GM19328 (cell line): ENCODE measurements around the gene SCARF1.

Experiments
- ATAC-seq: cut with Tn5 transposase; IDR thresholded peaks from one replicate; pipeline ENCODE4 v1.9.1; 2021; ENCODE audit warnings: mild to moderate bottlenecking, moderate library complexity; ENCODE audit not compliant: unreplicated experiment

Gene SCARF1

DNA sequence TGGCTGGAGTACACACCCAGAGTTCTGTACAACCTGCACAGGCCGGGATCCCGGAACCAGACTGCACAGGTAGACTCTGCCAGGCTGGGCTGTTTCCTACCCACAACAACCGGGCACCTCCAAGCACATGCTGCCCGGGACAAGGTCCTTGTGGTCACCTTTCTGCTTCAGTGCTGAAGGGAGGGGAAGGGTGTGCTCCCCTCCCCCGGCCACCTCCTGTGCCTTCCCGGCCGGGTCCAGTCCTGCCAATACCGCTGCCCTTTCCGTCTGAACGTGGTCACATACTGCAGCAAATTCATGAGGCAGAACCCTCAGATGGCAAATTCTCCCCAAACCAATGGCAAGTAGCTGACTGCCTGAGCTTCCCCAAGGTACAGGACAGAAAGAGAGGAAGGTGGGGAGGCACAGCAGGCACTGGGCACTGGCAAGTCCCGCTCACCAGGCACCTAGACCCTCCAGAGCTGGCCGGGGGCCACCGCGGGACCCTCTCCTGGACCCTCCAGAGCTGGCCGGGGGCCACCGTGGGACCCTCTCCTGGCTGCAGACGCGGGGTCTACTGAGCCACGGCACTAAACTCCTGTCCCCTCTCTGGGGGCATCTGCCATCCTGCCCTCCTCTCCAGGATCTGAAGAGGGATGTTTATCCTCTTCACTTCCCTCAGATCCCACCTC, 39.7 kb downstream of the SCARF1 start:
- ATAC-seq: no peak

- no peak for ATAC-seq
Observed at GRCh38 chr17:1604831-1605528, 40.6 kb downstream of the SCARF1 start.

DNA sequence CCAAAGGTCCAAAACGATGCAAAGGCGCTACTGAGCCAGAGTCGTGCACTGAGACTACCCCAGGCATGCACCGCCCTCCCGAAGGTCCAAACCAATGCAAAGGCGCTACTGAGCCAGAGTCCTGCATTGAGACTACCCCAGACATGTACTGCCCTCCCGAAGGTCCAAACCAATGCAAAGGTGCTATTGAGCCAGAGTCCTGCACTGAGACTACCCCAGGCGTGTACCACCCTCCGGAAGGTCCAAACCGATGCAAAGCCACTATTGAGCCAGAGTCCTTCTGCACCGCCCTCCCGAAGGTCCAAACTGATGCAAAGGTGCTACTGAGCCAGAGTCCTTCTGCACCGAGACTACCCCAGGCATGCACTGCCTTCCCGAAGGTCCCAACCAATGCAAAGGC, 44.0 kb downstream of the SCARF1 start:
- no peak for ATAC-seq

DNA sequence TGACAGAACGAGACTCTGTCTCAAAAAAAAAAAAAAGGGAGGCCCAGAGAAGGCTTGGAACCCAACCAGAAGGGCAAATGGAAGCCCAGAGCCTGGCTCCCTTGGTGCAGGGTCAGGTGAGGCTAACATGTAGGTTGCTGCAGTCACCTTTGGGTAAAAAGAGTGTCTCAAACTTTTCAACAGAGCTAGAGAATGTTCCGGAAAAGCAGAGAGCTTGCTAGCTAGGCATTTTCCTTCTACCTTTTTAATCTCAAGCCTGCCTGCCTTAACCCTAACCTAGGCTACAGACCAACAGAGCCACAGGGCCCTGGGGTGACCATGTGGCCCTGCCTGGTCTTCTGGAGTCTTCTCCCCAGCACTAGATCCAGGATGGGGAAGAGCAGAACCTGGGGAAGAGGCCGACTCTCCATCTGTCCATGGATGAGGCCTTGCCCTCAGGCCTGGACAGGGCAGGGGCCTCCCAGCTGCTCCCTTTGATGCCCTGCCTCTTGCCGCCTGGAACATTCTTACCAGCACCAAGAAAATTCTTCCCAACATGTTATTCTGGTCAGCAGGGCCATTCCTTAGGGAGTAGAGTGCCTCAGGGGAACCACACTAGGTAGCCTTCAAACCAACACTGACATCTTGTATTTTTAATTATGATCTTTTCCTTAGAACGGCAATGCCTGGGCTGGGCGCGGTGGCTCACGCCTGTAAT, 47.0 kb downstream of the SCARF1 start:
- no peak for ATAC-seq

- no peak for ATAC-seq
Observed at GRCh38 chr17:1597861-1598342, 47.6 kb downstream of the SCARF1 start.

DNA sequence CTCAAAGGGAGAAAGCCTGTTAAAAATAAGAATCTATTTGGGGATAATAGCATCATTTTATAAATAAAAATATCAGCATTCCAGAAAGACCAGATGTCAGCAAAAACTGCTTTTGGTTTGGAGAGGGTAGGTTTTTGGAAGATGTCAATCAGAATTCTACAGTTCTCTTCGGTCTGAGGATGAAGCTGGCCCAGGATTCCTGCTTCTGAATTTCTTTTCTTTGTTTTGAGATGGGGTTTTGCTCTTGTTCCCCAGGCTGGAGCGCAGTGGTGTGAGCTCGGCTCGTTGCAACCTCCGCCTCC, 52.0 kb downstream of the SCARF1 start:
- ATAC-seq: no peak

DNA sequence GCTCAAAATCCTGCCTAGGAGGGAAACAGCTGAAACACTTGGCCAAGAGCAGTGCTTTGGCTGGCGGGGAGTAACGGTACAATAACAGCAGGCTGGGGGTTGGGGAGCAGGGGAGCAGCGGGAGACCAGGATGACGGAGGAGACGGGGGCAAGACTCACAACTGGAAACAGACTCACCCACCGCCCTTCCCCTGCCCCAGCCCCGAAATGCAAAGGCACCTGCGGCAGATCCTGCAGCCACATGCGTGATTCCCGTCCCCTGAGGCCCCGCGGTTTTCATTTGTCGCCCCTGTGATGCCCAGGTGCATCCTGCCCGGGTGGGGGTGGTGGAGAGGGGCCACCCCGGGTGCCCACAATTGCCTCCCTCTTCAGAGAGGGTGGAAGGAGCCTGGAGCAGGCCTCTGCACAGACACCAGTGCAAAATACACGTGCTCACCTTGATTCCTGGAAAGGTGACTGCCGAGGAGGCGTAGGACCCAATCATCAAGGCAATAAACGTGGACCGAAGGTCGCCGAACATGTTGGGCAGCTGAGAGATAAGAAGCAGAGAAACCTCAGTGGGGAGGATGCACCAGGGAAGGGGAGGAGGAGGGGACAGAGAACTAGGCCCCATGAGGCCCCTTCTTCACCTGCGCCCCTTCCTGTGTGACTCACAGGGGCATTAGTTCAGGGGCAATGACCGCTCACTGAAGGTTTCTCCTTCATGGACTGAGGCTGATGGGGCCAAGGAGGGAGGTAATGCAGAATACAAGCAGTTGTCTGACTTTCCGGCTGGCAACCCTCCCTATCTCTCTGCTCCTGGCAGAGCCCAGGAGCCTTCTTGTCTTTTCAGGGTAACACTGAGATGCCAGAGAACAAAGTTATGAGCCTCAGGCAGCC, 52.5 kb downstream of the SCARF1 start:
- ATAC-seq: no peak

GRCh38 chr17:1591474-1592090, 54.0 kb downstream of the SCARF1 start:
- no peak for ATAC-seq

- ATAC-seq: no peak
Observed at GRCh38 chr17:1590747-1591473, 54.6 kb downstream of the SCARF1 start.

DNA sequence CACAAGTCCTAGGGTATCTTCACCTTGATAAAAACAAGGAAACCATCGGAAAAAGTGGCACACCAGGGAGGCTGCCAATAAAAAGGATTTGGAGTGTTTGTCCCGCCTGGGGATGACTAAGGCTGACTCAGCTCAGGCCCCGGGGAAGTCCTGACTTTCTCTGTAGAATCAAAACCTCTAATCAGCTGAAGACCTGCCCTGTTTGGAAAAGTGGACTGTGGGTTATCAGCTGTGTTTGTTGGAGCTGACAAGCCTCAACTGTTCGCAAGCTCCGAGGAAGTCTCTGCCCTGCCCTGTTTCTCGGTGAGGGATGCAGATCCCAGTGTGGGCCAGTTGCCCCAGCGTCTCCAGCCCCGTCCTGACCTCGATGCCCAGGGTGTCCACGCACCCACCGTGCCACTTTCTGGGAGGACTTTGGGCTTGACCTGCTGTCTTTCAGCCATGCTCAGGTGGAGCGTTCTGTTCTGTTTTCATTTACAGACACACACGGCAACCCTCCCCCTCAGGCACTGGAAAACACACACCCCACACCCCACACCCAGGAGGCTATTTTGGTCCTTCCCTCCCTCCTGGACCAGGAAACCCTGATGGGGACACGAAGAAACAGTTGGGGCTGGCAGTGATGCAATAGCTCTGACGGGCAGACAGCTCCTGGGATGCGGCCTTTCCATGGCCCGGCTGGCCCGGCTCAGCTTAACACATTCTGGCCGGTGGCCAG, 55.3 kb downstream of the SCARF1 start:
- ATAC-seq: no peak

- no peak for ATAC-seq
Observed at GRCh38 chr17:1588821-1589585, 56.5 kb downstream of the SCARF1 start.

DNA sequence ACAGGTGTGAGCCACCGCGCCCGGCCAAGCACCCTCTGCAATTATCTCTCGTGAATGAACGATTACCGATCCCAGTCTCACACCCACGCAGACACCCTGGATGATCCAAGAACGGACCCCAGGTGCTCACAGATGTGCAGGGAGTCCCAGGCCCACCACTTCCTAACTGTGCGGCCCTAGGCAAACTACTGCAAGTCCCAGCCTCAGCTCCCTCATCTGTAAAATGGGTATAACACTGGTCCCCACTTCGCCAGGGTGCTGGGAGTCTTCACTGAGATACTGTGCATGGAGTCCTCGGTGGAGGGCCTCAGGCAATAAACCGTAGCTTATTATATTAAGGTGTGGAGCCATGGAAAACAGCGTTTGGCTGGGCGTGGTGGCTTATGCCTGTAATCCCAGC, 61.4 kb downstream of the SCARF1 start:
- no peak for ATAC-seq
